Measurements from ENCODE around the gene YTHDC1. TPM values are rescaled to one million over a fixed set of nuclear protein-coding genes. Genes with fewer than 3 reads are reported as not detected.

The YTHDC1 gene
- total and polyA plus RNA-seq, 2 of the 13 experiments (the other 11 are each of a cell fraction or from before 2014, with no cell fraction given): 37.3 to 56.8 TPM

- TF ChIP-seq ZNF572 (CRISPR knock-in tag; IDR thresholded peaks at IDR 0.05) (no peak), ZKSCAN8 (CRISPR knock-in tag; IDR thresholded peaks at IDR 0.05; ENCODE audit: borderline replicate concordance) (no peak), POGZ (CRISPR knock-in tag; IDR thresholded peaks at IDR 0.05) (0 out of 2 replicates have a peak, but pooled peaks have one; percentile 24), LCORL (IDR thresholded peaks at IDR 0.05) (no peak), LCORL (CRISPR knock-in tag; IDR thresholded peaks at IDR 0.05) (no peak), IKZF1 (IDR thresholded peaks at IDR 0.05) (no peak), ZNF17 (CRISPR knock-in tag; IDR thresholded peaks at IDR 0.05) (no peak), ZNF784 (CRISPR knock-in tag; IDR thresholded peaks at IDR 0.05; ENCODE audit: borderline replicate concordance) (no peak), PCBP2 (optimal IDR thresholded peaks at IDR 0.05; ENCODE audit: low read depth, low read length, poor library complexity, severe bottlenecking) (no peak), GTF3A (CRISPR knock-in tag; conservative IDR thresholded peaks at IDR 0.05) (no peak), KDM2A (CRISPR knock-in tag; IDR thresholded peaks at IDR 0.05; ENCODE audit: borderline replicate concordance, low read depth) (no peak), ZNF230 (CRISPR knock-in tag; IDR thresholded peaks at IDR 0.05) (no peak), KIAA2018 (CRISPR knock-in tag; IDR thresholded peaks at IDR 0.05; ENCODE audit: borderline replicate concordance) (no peak), MNT (IDR thresholded peaks at IDR 0.05) (no peak)
- TF ChIP-seq, protein P1, sequence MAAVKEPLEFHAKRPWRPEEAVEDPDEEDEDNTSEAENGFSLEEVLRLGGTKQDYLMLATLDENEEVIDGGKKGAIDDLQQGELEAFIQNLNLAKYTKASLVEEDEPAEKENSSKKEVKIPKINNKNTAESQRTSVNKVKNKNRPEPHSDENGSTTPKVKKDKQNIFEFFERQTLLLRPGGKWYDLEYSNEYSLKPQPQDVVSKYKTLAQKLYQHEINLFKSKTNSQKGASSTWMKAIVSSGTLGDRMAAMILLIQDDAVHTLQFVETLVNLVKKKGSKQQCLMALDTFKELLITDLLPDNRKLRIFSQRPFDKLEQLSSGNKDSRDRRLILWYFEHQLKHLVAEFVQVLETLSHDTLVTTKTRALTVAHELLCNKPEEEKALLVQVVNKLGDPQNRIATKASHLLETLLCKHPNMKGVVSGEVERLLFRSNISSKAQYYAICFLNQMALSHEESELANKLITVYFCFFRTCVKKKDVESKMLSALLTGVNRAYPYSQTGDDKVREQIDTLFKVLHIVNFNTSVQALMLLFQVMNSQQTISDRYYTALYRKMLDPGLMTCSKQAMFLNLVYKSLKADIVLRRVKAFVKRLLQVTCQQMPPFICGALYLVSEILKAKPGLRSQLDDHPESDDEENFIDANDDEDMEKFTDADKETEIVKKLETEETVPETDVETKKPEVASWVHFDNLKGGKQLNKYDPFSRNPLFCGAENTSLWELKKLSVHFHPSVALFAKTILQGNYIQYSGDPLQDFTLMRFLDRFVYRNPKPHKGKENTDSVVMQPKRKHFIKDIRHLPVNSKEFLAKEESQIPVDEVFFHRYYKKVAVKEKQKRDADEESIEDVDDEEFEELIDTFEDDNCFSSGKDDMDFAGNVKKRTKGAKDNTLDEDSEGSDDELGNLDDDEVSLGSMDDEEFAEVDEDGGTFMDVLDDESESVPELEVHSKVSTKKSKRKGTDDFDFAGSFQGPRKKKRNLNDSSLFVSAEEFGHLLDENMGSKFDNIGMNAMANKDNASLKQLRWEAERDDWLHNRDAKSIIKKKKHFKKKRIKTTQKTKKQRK (IDR thresholded peaks at IDR 0.05; ENCODE audit: low read length): no peak
Measured at GRCh38 chr4:68375667-68376559, 26.0 kb upstream of the YTHDC1 start (continued).
